Nucleus accumbens (tissue), 56 donors: ENCODE measurements around the gene FXYD3.
"Not testable (repeated sequence)": the region's sequence is repeated elsewhere in the genome, so short reads cannot be mapped to it uniquely, and the experiment has no call there.

Experiments used
- DNase-seq, 56 donors: peaks; one replicate each; lab custom pipeline; 2025; lab: John Stamatoyannopoulos, UW

FXYD3 gene

GRCh38 chr19:35122687-35123551 is 7.3 kb downstream of the FXYD3 start:
- DNase-seq = no peak

- DNase-seq = peak in 21 of 56 donors; percentile 12 to 77 (median 30)
These were observed 8.0 kb downstream of the FXYD3 start for GRCh38 chr19:35123573-35123972.

- DNase-seq = peak; percentile 56 to 99 (median 93)
These were observed 8.8 kb downstream of the FXYD3 start for GRCh38 chr19:35124098-35125060.

GRCh38 chr19:35125270-35125717 is 9.7 kb downstream of the FXYD3 start:
- peak in 1 of 56 donors; percentile 28 for DNase-seq

- DNase-seq = no peak
These were observed 10.4 kb downstream of the FXYD3 start for GRCh38 chr19:35125749-35126623.

GRCh38 chr19:35126624-35126959 is 11.0 kb downstream of the FXYD3 start:
- DNase-seq = peak in 47 of 56 donors; percentile 21 to 87 (median 58)

- no peak for DNase-seq
These were observed 12.2 kb downstream of the FXYD3 start for GRCh38 chr19:35127871-35128270.

- no peak for DNase-seq
These were observed 12.9 kb downstream of the FXYD3 start for GRCh38 chr19:35128398-35129057.

GRCh38 chr19:35129724-35130274 is 14.2 kb downstream of the FXYD3 start:
- DNase-seq = not testable (repeated sequence)

- no peak for DNase-seq
These were observed 15.4 kb downstream of the FXYD3 start for GRCh38 chr19:35130761-35131720.

- no peak for DNase-seq
These were observed 16.6 kb downstream of the FXYD3 start for GRCh38 chr19:35132254-35132653.

GRCh38 chr19:35133826-35134225 is 18.2 kb downstream of the FXYD3 start:
- peak in 4 of 56 donors; percentile 10 to 24 (median 13) for DNase-seq

- peak in 4 of 56 donors; percentile 17 to 52 (median 30) for DNase-seq
These were observed 19.1 kb downstream of the FXYD3 start, which contains the start of gene LGI4 for GRCh38 chr19:35134601-35135242. Gene LGI4, minus strand, starts transcription at chr19:35135059. Its CDS starts 379 bp downstream, at chr19:35134680.

- peak in 53 of 56 donors; percentile 25 to 89 (median 71) for DNase-seq
These were observed 19.8 kb downstream of the FXYD3 start for GRCh38 chr19:35135389-35135909.

- DNase-seq = no peak
These were observed 20.6 kb downstream of the FXYD3 start for GRCh38 chr19:35136231-35136630.

- DNase-seq = no peak
These were observed 21.5 kb downstream of the FXYD3 start for GRCh38 chr19:35136977-35137702.
